CD4-positive, alpha-beta T cell treated with Interleukin-21 for 1 hour (primary cell): Measurements from ENCODE around the gene TCF15.

ENCODE experiments used
- DNase-seq: peaks from one replicate; pipeline ENCODE4 v3.0.0-alpha.2; 2020

TCF15 gene

GRCh38 chr20:641516-641875 is 31.4 kb upstream of the TCF15 start:
- no peak for DNase-seq

DNA sequence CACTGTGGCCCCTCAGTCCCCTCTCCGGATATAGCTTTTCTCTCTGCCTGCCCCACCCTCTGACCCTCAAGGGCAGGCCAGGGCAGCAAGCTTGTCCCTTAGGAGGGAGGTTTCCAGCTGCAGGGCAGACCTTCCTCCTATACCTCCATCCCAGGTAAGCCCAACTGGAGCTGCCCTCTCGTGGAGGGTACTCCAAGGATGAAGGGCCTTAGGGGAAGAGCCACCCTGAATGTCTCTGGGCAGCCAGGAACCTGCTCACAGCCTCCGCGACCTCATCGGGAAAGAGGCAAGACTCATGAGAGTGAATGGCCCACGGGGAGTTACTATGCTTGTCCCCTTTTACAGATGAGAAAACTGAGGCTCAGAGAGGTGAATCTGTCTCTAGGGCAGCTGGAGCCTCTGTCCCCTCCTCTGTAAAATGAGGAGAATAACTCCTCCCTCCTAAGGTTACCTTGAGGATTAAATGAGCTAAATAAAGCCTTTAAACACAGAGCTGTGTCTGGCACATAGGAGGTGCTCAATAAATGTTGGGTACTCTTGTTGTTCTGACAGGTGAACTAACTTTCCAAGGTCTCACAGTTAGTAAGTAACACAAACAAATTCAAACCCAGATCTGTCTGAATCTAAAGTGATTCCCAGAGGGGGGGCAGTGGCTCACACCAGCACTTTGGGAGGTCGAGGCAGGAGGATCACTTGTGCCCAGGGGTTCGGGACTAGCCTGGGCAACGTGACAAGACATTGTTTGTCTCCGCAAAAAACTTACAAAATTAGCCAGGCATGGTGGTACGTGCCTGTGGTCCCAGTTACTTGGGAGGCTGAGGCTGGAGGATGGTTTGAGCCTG is 30.8 kb upstream of the TCF15 start:
- DNase-seq = no peak

- no peak for DNase-seq
Observed at GRCh38 chr20:638579-638978, 28.5 kb upstream of the TCF15 start.

- no peak for DNase-seq
Observed at GRCh38 chr20:637559-637958, 27.4 kb upstream of the TCF15 start.

GRCh38 chr20:635893-636338 is 25.8 kb upstream of the TCF15 start:
- DNase-seq = no peak

DNA sequence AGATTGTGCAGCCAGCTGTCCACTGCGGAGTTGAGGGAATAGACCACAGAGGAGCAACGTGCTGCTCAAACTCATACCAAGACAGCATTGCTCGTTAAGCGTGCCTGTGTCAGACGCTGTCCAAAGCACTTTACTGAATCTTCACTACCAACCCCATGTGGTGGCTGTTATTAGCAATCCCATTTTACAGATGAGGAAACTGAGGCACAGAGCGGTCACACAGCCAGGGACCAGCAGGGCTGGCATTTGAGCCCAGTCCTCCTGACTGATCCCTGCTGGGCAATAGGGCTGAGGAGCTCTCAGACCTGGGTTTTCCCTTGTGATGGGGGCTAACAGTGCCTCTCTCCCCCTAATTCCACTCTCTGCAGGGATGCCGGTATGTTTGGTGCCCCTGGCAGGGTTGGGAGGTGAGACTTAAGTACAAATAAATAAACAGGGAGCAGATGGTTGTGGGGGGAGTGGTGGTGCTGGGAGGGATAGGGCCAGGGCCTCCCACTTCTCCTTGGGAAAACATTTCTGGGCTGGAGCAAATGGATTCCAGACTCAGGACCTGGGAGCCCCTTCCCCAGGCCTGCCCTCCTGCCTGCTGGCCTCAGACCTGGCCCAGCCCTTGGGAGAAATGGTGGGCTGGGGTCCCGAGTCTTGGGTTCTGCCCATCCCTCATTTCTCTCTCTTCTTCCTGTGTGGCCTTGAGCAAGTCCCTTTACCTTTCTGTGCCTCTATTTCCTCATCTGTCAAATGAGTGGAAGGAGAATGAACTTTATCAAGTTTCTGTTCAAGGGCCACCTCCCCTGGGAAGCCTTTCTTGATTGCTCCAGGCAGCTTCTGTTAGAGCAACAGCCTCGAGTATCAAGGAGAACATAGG is 25.2 kb upstream of the TCF15 start:
- DNase-seq = no peak

- no peak for DNase-seq
Observed at GRCh38 chr20:634148-634925, 24.2 kb upstream of the TCF15 start.

- DNase-seq = no peak
Observed at GRCh38 chr20:631101-631500, 21.0 kb upstream of the TCF15 start.

DNA sequence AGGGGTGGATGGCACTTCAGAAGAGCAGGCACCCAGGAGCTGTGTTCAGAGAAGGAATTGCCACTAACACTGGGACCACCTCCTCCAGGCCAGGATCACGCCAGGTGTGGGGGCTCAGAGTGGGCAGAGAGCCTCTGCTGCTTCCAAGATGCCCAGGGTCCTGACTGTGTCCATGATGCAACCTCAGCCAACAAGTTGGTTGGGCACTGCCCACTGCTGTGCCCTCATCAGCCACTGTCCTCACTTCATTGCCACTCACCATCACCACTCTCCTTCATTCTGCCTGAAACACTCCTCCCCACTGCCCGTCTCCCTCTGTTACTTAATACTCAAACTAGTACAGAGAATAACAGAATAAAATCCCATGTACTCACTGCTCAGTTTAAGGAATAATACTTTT is 16.5 kb upstream of the TCF15 start:
- no peak for DNase-seq

GRCh38 chr20:625360-625932 is 15.3 kb upstream of the TCF15 start:
- DNase-seq = no peak

- DNase-seq = no peak
Observed at GRCh38 chr20:623704-624103, 13.6 kb upstream of the TCF15 start.

- no peak for DNase-seq
Observed at GRCh38 chr20:623021-623420, 12.9 kb upstream of the TCF15 start.

DNA sequence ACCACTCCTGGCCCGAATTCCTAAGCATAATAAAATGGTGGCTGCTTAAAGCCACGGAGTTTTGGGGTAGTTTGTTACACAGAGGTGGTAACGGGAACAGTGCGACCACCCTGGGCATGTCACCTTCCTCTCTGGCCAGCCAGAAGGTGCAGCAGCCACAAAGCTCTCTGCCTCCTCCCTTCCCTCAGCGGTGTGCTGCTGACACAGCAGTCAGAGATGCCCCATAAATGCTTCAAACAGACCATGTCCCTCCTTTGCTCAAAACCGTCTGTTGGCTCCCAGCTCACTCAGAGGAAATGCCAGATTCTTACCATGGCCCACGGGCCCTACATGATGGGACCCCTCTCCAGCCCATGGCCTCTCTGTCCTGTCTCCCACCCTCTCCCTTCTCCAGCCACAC is 12.1 kb upstream of the TCF15 start:
- DNase-seq = no peak

GRCh38 chr20:621125-621756 is 11.1 kb upstream of the TCF15 start:
- DNase-seq = no peak

DNA sequence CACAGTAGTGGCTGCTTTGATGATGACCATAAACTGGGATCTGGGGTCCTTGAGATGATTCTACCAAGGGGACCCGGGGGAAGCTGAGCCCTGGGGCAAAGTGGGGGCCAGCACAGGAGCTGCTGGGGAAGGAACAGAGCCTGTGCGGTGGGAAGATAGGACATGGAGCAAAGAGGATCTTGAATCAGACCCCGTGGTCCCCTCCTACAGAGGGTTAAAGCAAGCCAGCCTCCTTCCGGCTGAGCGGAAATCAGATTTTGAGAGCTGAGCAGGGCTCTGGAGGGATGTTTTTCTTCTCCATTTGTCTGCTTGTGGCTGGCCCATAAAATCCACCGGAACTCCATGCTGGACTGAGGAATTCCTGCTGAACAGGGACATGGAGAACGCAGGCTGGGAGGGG is 10.1 kb upstream of the TCF15 start:
- no peak for DNase-seq

DNA sequence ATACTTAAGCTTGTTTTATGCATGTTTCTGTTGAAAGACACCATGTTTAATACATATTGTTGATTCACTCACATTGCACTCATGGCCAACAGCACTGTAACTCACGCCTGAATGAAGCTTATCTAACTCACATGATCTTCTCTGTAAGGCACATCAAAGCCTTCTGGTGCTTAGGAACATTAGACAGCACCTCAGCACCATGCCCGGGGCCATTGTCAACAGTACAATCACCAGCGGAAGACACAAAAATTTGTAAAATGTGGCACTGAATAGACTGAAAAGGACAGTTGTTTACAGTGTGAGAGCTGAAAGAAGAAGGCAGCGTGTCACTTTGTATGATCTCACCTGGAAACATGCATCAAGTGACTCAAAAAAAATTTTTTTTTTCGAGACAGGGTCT is 8.9 kb upstream of the TCF15 start:
- DNase-seq = no peak

- no peak for DNase-seq
Observed at GRCh38 chr20:617934-618690, 8.0 kb upstream of the TCF15 start.

- DNase-seq = no peak
Observed at GRCh38 chr20:615514-615913, 5.4 kb upstream of the TCF15 start.

GRCh38 chr20:611843-612185 is 1.7 kb upstream of the TCF15 start:
- DNase-seq = no peak

GRCh38 chr20:611047-611842 is 1.1 kb upstream of the TCF15 start:
- no peak for DNase-seq

DNA sequence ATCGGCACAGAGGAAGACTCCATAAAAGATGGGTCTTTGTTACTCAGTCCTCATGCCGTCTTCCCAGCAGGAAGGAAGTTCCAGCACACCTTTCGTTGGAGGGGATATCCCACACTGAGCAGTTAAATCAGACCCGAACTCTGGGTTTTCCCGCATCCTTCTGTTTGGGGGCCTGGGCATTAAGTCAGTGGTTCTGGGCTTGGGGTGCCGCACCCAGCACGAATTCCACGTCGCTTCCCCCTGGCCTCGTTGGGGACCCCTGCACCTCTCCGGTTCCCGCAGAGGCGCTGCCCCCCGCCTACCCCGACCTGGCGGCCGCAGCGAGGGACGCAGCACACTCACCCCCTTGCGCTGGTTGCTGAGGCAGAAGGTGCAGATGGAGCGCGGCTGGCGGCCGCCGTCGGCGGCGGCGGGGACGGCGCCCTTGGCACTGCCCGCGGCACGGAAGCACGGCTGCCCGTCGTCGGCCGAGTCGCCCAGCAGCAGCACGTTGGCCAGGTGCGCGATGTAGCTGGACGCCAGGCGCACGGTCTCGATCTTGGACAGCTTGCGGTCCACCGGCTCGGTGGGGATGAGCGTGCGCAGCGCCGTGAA is 641 bp downstream of the TCF15 start:
- no peak for DNase-seq
